ENCODE measurements around the gene VARS2. TPM values are rescaled to one million over a fixed set of nuclear protein-coding genes. Genes with fewer than 3 reads are reported as not detected.
"Not testable (repeated sequence)": the region's sequence is repeated elsewhere in the genome, so short reads cannot be mapped to it uniquely, and the experiment has no call there.

Gene VARS2
- total and polyA plus RNA-seq, 2 donors from 2014 or later = 30.4 to 34.5 TPM

GRCh38 chr6:30870546-30870945 lies 43.5 kb upstream of the VARS2 start:
- Histone ChIP-seq H3K4me3 (ENCODE audit: low read length in 3 of 3) (no peak overlapping the region), H3K9ac (ENCODE audit: low read length in 3 of 3) (no peak overlapping the region), H3K36me3 (ENCODE audit: control insufficient read depth in 2 of 3, insufficient read depth in 3 of 3, low read length in 3 of 3) (no peaks in the 10 kb centered on the region), H3K27ac (ENCODE audit: low read depth in 2 of 2, low read length in 2 of 2) (no peak overlapping the region), H3K9me3 (ENCODE audit: control insufficient read depth in 2 of 3, insufficient read depth in 1 of 3, low read length in 3 of 3) (peaks cover 0 to 8% (median 0%) of the 10 kb centered on the region in 3 donors), H3K27me3 (ENCODE audit: control insufficient read depth, insufficient read depth, low read length) (no peaks in the 10 kb centered on the region), H3K4me1 (ENCODE audit: control insufficient read depth in 2 of 3, insufficient read depth in 2 of 3, low read depth in 1 of 3, low read length in 3 of 3) (no peaks in the 10 kb centered on the region)
- no peak for TF ChIP-seq CTCF (IDR thresholded peaks at IDR 0.05; ENCODE audit: borderline replicate concordance, extremely low read depth, insufficient read depth)
- FAIRE-seq (no peak), DNase-seq (no peak)
- intact Hi-C loops (cut with DNase I) = loop anchor here (10.0 kb wide), 1 partner anchor 46 kb away; no protein-coding TSS in a partner anchor

GRCh38 chr6:30871592-30872183 lies 42.4 kb upstream of the VARS2 start:
- Histone ChIP-seq H3K9me3 (ENCODE audit: control insufficient read depth in 2 of 3, insufficient read depth in 1 of 3, low read length in 3 of 3) (peaks cover 0 to 8% (median 0%) of the 10 kb centered on the region in 3 donors), H3K27me3 (ENCODE audit: control insufficient read depth, insufficient read depth, low read length) (no peaks in the 10 kb centered on the region), H3K4me3 (ENCODE audit: low read length in 3 of 3) (no peak overlapping the region), H3K27ac (ENCODE audit: low read depth in 2 of 2, low read length in 2 of 2) (no peak overlapping the region), H3K4me1 (ENCODE audit: control insufficient read depth in 2 of 3, insufficient read depth in 2 of 3, low read depth in 1 of 3, low read length in 3 of 3) (peaks cover 0 to 3% (median 0%) of the 10 kb centered on the region in 3 donors), H3K9ac (ENCODE audit: low read length in 3 of 3) (no peak overlapping the region), H3K36me3 (ENCODE audit: control insufficient read depth in 2 of 3, insufficient read depth in 3 of 3, low read length in 3 of 3) (no peaks in the 10 kb centered on the region)
- intact Hi-C loops (cut with DNase I) = loop anchor here (10.0 kb wide), 1 partner anchor 47 kb away; no protein-coding TSS in a partner anchor
- DNase-seq = no peak
- TF ChIP-seq CTCF (IDR thresholded peaks at IDR 0.05; ENCODE audit: borderline replicate concordance, extremely low read depth, insufficient read depth) = no peak
- no peak for FAIRE-seq

- no peak for FAIRE-seq
- Histone ChIP-seq H3K9ac (ENCODE audit: low read length in 3 of 3) (no peak overlapping the region), H3K36me3 (ENCODE audit: control insufficient read depth in 2 of 3, insufficient read depth in 3 of 3, low read length in 3 of 3) (no peaks in the 10 kb centered on the region), H3K4me1 (ENCODE audit: control insufficient read depth in 2 of 3, insufficient read depth in 2 of 3, low read depth in 1 of 3, low read length in 3 of 3) (peaks cover 0 to 5% (median 0%) of the 10 kb centered on the region in 3 donors), H3K9me3 (ENCODE audit: control insufficient read depth in 2 of 3, insufficient read depth in 1 of 3, low read length in 3 of 3) (peaks cover 0 to 8% (median 0%) of the 10 kb centered on the region in 3 donors), H3K4me3 (ENCODE audit: low read length in 3 of 3) (no peak overlapping the region), H3K27me3 (ENCODE audit: control insufficient read depth, insufficient read depth, low read length) (no peaks in the 10 kb centered on the region), H3K27ac (ENCODE audit: low read depth in 2 of 2, low read length in 2 of 2) (no peak overlapping the region)
- intact Hi-C loops (cut with DNase I) = loop anchor here (10.0 kb wide), 1 partner anchor 48 kb away; no protein-coding TSS in a partner anchor
- TF ChIP-seq CTCF (IDR thresholded peaks at IDR 0.05; ENCODE audit: borderline replicate concordance, extremely low read depth, insufficient read depth) = no peak
- DNase-seq = no peak
These were observed 40.8 kb upstream of the VARS2 start for GRCh38 chr6:30873137-30873640.

GRCh38 chr6:30873795-30874194 lies 40.2 kb upstream of the VARS2 start:
- DNase-seq; H3K4me1 ChIP-seq (ENCODE audit: control insufficient read depth in 2 of 3, insufficient read depth in 2 of 3, low read depth in 1 of 3, low read length in 3 of 3); H3K4me3 ChIP-seq (ENCODE audit: low read length in 3 of 3); H3K27me3 ChIP-seq (ENCODE audit: control insufficient read depth, insufficient read depth, low read length); FAIRE-seq; H3K9me3 ChIP-seq (ENCODE audit: control insufficient read depth in 2 of 3, insufficient read depth in 1 of 3, low read length in 3 of 3); H3K36me3 ChIP-seq (ENCODE audit: control insufficient read depth in 2 of 3, insufficient read depth in 3 of 3, low read length in 3 of 3); H3K9ac ChIP-seq (ENCODE audit: low read length in 3 of 3); H3K27ac ChIP-seq (ENCODE audit: low read depth in 2 of 2, low read length in 2 of 2): not testable (repeated sequence)
- intact Hi-C loops (cut with DNase I) = loop anchor here (10.0 kb wide), 1 partner anchor 49 kb away; no protein-coding TSS in a partner anchor

Measured in kidney (tissue), 14 donors.